ENCODE measurements around the gene SLC24A1. TPM values are rescaled to one million over a fixed set of nuclear protein-coding genes. Genes with fewer than 3 reads are reported as not detected.

Gene SLC24A1
- total and polyA plus RNA-seq, 2 of the 4 experiments (the other 2 are of a cell fraction) = 3.6 to 4.9 TPM

GRCh38 chr15:65610871-65611718, 10.6 kb upstream of the SLC24A1 start, which contains the start of gene INTS14:
Gene INTS14 (minus strand): TSS chr15:65611131. CDS start chr15:65607380, 3,751 bp downstream.
- peak within 1 kb of the TSS; percentile 86 for H2BK5ac ChIP-seq (ENCODE audit: low read depth, low read length, poor library complexity, severe bottlenecking)
- H3K9me3 ChIP-seq (ENCODE audit: control insufficient read depth, insufficient read depth, low read length) = no peaks in the 10 kb centered on the region
- WGBS, 2 experiments (ENCODE audit: extremely low coverage in 2 of 2, insufficient read length in 1 of 2) = 0% methylated on average over 21 of the region's 64 CpGs; no CpG with 5 or more reads in 1 of the 2 experiments
- in situ Hi-C loops (cut with MboI; ENCODE audit: low sequenced_read_pairs) (loop anchor here (25.0 kb wide), 1 partner anchor 676 kb away; the partner anchor contains the start of gene DIS3L), dilution Hi-C loops (cut with HindIII; ENCODE audit: low sequenced_read_pairs, unreplicated experiment) (no loop called here), intact Hi-C loops (cut with micrococcal nuclease) (no loop called here)
- peak within 1 kb of the TSS; percentile 99 for H2AFZ ChIP-seq (replicated peaks; ENCODE audit: low read length, poor library complexity)
- H2AK9ac ChIP-seq (replicated peaks; ENCODE audit: low read depth, low read length, poor library complexity) = peak within 1 kb of the TSS; percentile 93
- ChIA-PET POLR2A (ENCODE audit: unreplicated experiment) (interaction anchor here (1.1 kb wide), 1 partner anchor 258 kb away, joined by 3 read pairs; no protein-coding TSS in a partner anchor), CTCF (interaction anchor here (0.7 to 0.9 kb wide), 2 partner anchors 11 to 246 kb away, joined by 3 read pairs; partner anchors contain the start of gene SLC24A1)
- H4K5ac ChIP-seq (ENCODE audit: low read depth, low read length) = peak within 1 kb of the TSS; percentile 90
- no peak within 1 kb of the TSS for H2BK20ac ChIP-seq (ENCODE audit: low read depth, low read length)
- peak within 1 kb of the TSS; percentile 87 for H4K91ac ChIP-seq (ENCODE audit: insufficient read depth, low read depth, low read length)
- DNase-seq (peak; percentile 95), ATAC-seq (ENCODE audit: low read depth) (peak; percentile 100)
- peak within 1 kb of the TSS; percentile 90 for H3K23ac ChIP-seq (ENCODE audit: low read depth, low read length)
- peak within 1 kb of the TSS; percentile 92 for H3K4ac ChIP-seq (ENCODE audit: low read depth, low read length)
- peak within 1 kb of the TSS; percentile 94 for H3K27ac ChIP-seq (ENCODE audit: insufficient read depth, low read length)
- H3K14ac ChIP-seq (replicated peaks; ENCODE audit: low read depth, low read length) = peak within 1 kb of the TSS; percentile 91
- H3K9me1 ChIP-seq (ENCODE audit: insufficient read depth, low read length) = peaks cover 13% of the 10 kb centered on the region
- peak within 1 kb of the TSS; percentile 79 for H2AK5ac ChIP-seq (ENCODE audit: low read depth, low read length)
- peak within 1 kb of the TSS; percentile 76 for H3K56ac ChIP-seq (ENCODE audit: extremely low read depth, insufficient read depth, low read length)
- no peaks in the 10 kb centered on the region for H4K20me1 ChIP-seq (ENCODE audit: insufficient read depth, low read length)
- H3K4me2 ChIP-seq (ENCODE audit: low read depth, low read length) = peak within 1 kb of the TSS; percentile 91
- H3K27me3 ChIP-seq (ENCODE audit: control insufficient read depth, insufficient read depth, low read length) = no peaks in the 10 kb centered on the region
- peaks cover 4% of the 10 kb centered on the region for H3K4me1 ChIP-seq (ENCODE audit: control insufficient read depth, insufficient read depth, low read length)
- BruUV-seq (replicated peaks) = no TSS peak
- peaks cover 2% of the 10 kb centered on the region for H3K36me3 ChIP-seq (ENCODE audit: control insufficient read depth, insufficient read depth, low read length)
- H2BK15ac ChIP-seq (ENCODE audit: low read depth, low read length) = peak within 1 kb of the TSS; percentile 1; the same call in 1 of the 3 replicates
- peaks cover 17 to 39% of the 10 kb centered on the region in 2 experiments for H3K79me1 ChIP-seq (ENCODE audit: low read depth in 1 of 2, low read length in 2 of 2)
- H2BK120ac ChIP-seq (ENCODE audit: low read depth, low read length) = peak within 1 kb of the TSS; percentile 78
- H3K18ac ChIP-seq (ENCODE audit: low read depth, low read length) = peak within 1 kb of the TSS; percentile 77
- H3K4me3 ChIP-seq (ENCODE audit: insufficient read depth, low read depth, low read length) = peak within 1 kb of the TSS; percentile 71
- H4K8ac ChIP-seq (ENCODE audit: low read depth in 2 of 2, low read length in 2 of 2) = peak within 1 kb of the TSS; percentile 94 to 96
- peak within 1 kb of the TSS; percentile 92 for H3K9ac ChIP-seq (ENCODE audit: low read depth, low read length)
- no peak for TF ChIP-seq MAFK (IDR thresholded peaks at IDR 0.05; ENCODE audit: low read depth, low read length)
- 0 out of 2 replicates have a peak, but pooled peaks have one; percentile 2 for TF ChIP-seq USF2 (IDR thresholded peaks at IDR 0.05; ENCODE audit: low read depth, low read length)
- TF ChIP-seq CEBPB (IDR thresholded peaks at IDR 0.05; ENCODE audit: low read depth, low read length) = no peak
- TF ChIP-seq BHLHE40 (IDR thresholded peaks at IDR 0.05; ENCODE audit: low read depth, low read length) = no peak; the same call in 1 of the 2 replicates
- TF ChIP-seq RFX5 (IDR thresholded peaks at IDR 0.05; ENCODE audit: low read depth, low read length) = no peak
- peak; percentile 91 for TF ChIP-seq POLR2A (IDR thresholded peaks at IDR 0.05; ENCODE audit: low read depth, low read length)
- peak; percentile 99 for TF ChIP-seq MAZ (IDR thresholded peaks at IDR 0.05; ENCODE audit: borderline replicate concordance, low read depth, low read length)
- TF ChIP-seq FOS (IDR thresholded peaks at IDR 0.05; ENCODE audit: low read depth, low read length) = no peak
- no peak for TF ChIP-seq RCOR1 (IDR thresholded peaks at IDR 0.05; ENCODE audit: insufficient replicate concordance, low read length)
- no peak for TF ChIP-seq CHD1 (IDR thresholded peaks at IDR 0.05; ENCODE audit: low read depth, low read length)
- TF ChIP-seq SMC3 (IDR thresholded peaks at IDR 0.05; ENCODE audit: low read depth, low read length) = no peak
- TF ChIP-seq RAD21 (IDR thresholded peaks at IDR 0.05; ENCODE audit: low read length) = peak; percentile 44
- no peak for TF ChIP-seq ELK1 (IDR thresholded peaks at IDR 0.05; ENCODE audit: borderline replicate concordance, low read depth, low read length)
